ENCODE measurements around the gene DLG4.

The DLG4 gene

GRCh38 chr17:7240375-7240774 lies 20.7 kb upstream of the DLG4 start:
- peak overlapping the region; percentile 98 for H3K4me3 ChIP-seq (ENCODE audit: low read depth, low read length, poor library complexity, severe bottlenecking)
- H3K36me3 ChIP-seq (ENCODE audit: insufficient read depth, low read length) = peaks cover 54% of the 10 kb centered on the region
- peak overlapping the region; percentile 98 for H3K9ac ChIP-seq (ENCODE audit: low read length)
- H3K27ac ChIP-seq (ENCODE audit: low read depth, low read length, poor library complexity, severe bottlenecking) = peak overlapping the region; percentile 80
- H3K4me2 ChIP-seq (ENCODE audit: low read length) = peak overlapping the region; percentile 94
- H3K79me2 ChIP-seq (ENCODE audit: insufficient read depth, low read length) = peaks cover 7% of the 10 kb centered on the region; the same call in 1 of the 2 replicates
- H3K4me1 ChIP-seq (ENCODE audit: insufficient read depth, low read length, severe bottlenecking) = peaks cover 47% of the 10 kb centered on the region
- H3K9me3 ChIP-seq (ENCODE audit: low read length) = no peaks in the 10 kb centered on the region
- no peak overlapping the region for H2AFZ ChIP-seq (ENCODE audit: low read length)
- H4K20me1 ChIP-seq (ENCODE audit: insufficient read depth, low read length) = no peaks in the 10 kb centered on the region
- 0 out of 2 replicates have a peak, but pooled peaks cover 10% of the 10 kb centered on the region for H3F3A ChIP-seq (ENCODE audit: insufficient read depth, low read length)
- no peaks in the 10 kb centered on the region for H3K27me3 ChIP-seq (ENCODE audit: insufficient read depth, low read length)
- H3K9me2 ChIP-seq (ENCODE audit: low read depth, low read length) = no peaks in the 10 kb centered on the region
- TF ChIP-seq CTCF (IDR thresholded peaks at IDR 0.05; ENCODE audit: low read length) (no peak), EZH2 (IDR thresholded peaks at IDR 0.05; ENCODE audit: borderline replicate concordance, low read length) (no peak)

DNA sequence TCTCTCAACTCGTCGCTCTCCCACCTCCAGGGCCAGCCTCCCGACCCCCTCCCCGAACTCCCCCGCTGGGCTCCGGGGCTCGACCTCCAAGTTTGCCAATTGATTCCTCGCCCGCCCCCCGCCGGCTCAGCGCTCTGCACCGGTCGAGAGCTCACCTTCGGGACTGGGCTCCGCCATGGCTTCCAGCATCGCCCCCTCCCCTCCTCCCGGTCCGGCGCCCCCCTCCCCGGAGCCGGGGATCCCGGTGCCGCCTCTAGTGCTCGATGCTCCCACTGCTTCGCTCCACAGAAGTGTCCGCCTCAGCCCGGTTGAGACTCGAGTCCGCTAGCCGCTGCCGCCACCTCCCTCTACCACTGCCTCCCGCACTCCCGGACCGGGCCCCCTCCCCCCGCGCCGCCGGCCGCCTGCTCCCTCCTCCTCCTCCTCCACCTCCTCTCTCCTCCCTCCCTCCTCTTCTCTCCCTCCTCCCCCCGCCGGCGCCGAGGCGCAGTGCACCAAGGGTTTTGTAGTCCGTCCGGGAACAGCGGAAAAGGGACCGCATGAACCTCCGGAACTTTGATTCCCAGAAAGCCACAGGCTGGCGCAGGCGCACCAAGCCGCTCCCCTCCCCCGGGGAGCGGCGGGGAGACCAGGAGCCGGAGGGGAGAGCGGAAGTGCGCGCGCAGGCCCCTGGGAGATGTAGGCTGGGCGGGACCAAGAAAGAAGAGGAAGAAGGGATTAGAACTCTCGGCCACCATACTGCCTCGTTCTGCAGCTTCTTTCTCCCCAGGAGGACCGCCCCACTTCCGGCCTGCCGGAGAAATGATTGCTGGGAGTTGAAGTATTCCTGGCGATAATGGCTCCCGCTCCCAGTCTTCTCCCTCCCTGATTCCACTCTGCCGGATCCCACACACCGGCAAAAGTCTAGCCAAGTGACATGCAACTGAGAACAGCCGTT lies 19.7 kb upstream of the DLG4 start, which contains the start of gene PHF23:
Gene PHF23, minus strand, starts transcription at position 367 of the 937 bp plus-strand sequence. Its CDS starts 178 bp downstream, at position 189.
- H3K27me3 ChIP-seq (ENCODE audit: insufficient read depth, low read length) = no peaks in the 10 kb centered on the region
- H3K9me2 ChIP-seq (ENCODE audit: low read depth, low read length) = no peaks in the 10 kb centered on the region
- peaks cover 57% of the 10 kb centered on the region for H3K4me1 ChIP-seq (ENCODE audit: insufficient read depth, low read length, severe bottlenecking)
- 0 out of 2 replicates have a peak, but pooled peaks cover 10% of the 10 kb centered on the region for H3F3A ChIP-seq (ENCODE audit: insufficient read depth, low read length)
- TF ChIP-seq EZH2 (IDR thresholded peaks at IDR 0.05; ENCODE audit: borderline replicate concordance, low read length) (no peak), CTCF (IDR thresholded peaks at IDR 0.05; ENCODE audit: low read length) (no peak)
- no peaks in the 10 kb centered on the region for H3K9me3 ChIP-seq (ENCODE audit: low read length)
- H3K27ac ChIP-seq (ENCODE audit: low read depth, low read length, poor library complexity, severe bottlenecking) = peak within 1 kb of the TSS; percentile 81
- H3K9ac ChIP-seq (ENCODE audit: low read length) = peak within 1 kb of the TSS; percentile 100
- peaks cover 7% of the 10 kb centered on the region; the same call in 1 of the 2 replicates for H3K79me2 ChIP-seq (ENCODE audit: insufficient read depth, low read length)
- H4K20me1 ChIP-seq (ENCODE audit: insufficient read depth, low read length) = no peaks in the 10 kb centered on the region
- no peak within 1 kb of the TSS for H2AFZ ChIP-seq (ENCODE audit: low read length)
- peak within 1 kb of the TSS; percentile 94 for H3K4me2 ChIP-seq (ENCODE audit: low read length)
- H3K4me3 ChIP-seq (ENCODE audit: low read depth, low read length, poor library complexity, severe bottlenecking) = peak within 1 kb of the TSS; percentile 98
- H3K36me3 ChIP-seq (ENCODE audit: insufficient read depth, low read length) = peaks cover 54% of the 10 kb centered on the region

GRCh38 chr17:7238420-7239090 lies 18.9 kb upstream of the DLG4 start:
- H4K20me1 ChIP-seq (ENCODE audit: insufficient read depth, low read length) = no peaks in the 10 kb centered on the region
- H3K9me2 ChIP-seq (ENCODE audit: low read depth, low read length) = no peaks in the 10 kb centered on the region
- H3K27ac ChIP-seq (ENCODE audit: low read depth, low read length, poor library complexity, severe bottlenecking) = peak overlapping the region; percentile 81
- H3K4me3 ChIP-seq (ENCODE audit: low read depth, low read length, poor library complexity, severe bottlenecking) = peak overlapping the region; percentile 98
- peaks cover 48% of the 10 kb centered on the region for H3K36me3 ChIP-seq (ENCODE audit: insufficient read depth, low read length)
- TF ChIP-seq EZH2 (IDR thresholded peaks at IDR 0.05; ENCODE audit: borderline replicate concordance, low read length) (no peak), CTCF (IDR thresholded peaks at IDR 0.05; ENCODE audit: low read length) (no peak)
- no peaks in the 10 kb centered on the region for H3K27me3 ChIP-seq (ENCODE audit: insufficient read depth, low read length)
- H3F3A ChIP-seq (ENCODE audit: insufficient read depth, low read length) = 0 out of 2 replicates have a peak, but pooled peaks cover 10% of the 10 kb centered on the region
- peak overlapping the region; percentile 100 for H3K9ac ChIP-seq (ENCODE audit: low read length)
- H3K4me1 ChIP-seq (ENCODE audit: insufficient read depth, low read length, severe bottlenecking) = peaks cover 57% of the 10 kb centered on the region
- H3K79me2 ChIP-seq (ENCODE audit: insufficient read depth, low read length) = peaks cover 11% of the 10 kb centered on the region
- no peak overlapping the region for H2AFZ ChIP-seq (ENCODE audit: low read length)
- H3K4me2 ChIP-seq (ENCODE audit: low read length) = peak overlapping the region; percentile 63
- no peaks in the 10 kb centered on the region for H3K9me3 ChIP-seq (ENCODE audit: low read length)

Data from OCI-LY1 (cell line).